Lung (tissue), 12 donors: ENCODE results near the gene CARNS1. TPM values are rescaled to one million over a fixed set of nuclear protein-coding genes. Genes with fewer than 3 reads are reported as not detected.

ENCODE experiments used
- ATAC-seq: fragments of 200-7000 bp; cut with Tn5 transposase; one replicate; pipeline ENCODE4 v1.9.1; 2020; ENCODE audit warnings: moderate number of reproducible peaks; ENCODE audit not compliant: insufficient read depth, low FRiP score
- DNase-seq, 3 donors: peaks; one replicate each; pipeline ENCODE4 v3.0.0-alpha.2; 2013 to 2017
- H3K27ac ChIP-seq, 2 donors: one replicate each; pipeline ENCODE4 v1.5.1; 2013; ENCODE audit warnings: mild to moderate bottlenecking in 2 of 2, moderate library complexity in 2 of 2, control low read depth in 1 of 2, inconsistent platforms in 1 of 2, low read depth in 1 of 2, low read length in 1 of 2
- H3K27me3 ChIP-seq, 3 donors: one replicate each; pipeline ENCODE4 v1.5.1; 2013; ENCODE audit warnings: low read length in 2 of 3; ENCODE audit not compliant: control insufficient read depth in 3 of 3, insufficient read depth in 3 of 3
- H3K36me3 ChIP-seq, 4 donors: one replicate each; pipeline ENCODE4 v1.5.1; 2013; ENCODE audit warnings: low read length in 4 of 4, mild to moderate bottlenecking in 1 of 4, moderate library complexity in 1 of 4; ENCODE audit not compliant: control insufficient read depth in 4 of 4, insufficient read depth in 4 of 4
- H3K4me1 ChIP-seq, 5 donors: one replicate each; pipeline ENCODE4 v1.5.1; 2013; ENCODE audit warnings: low read length in 5 of 5, mild to moderate bottlenecking in 2 of 5, moderate library complexity in 1 of 5; ENCODE audit not compliant: control insufficient read depth in 5 of 5, insufficient read depth in 5 of 5
- H3K4me3 ChIP-seq: one replicate; pipeline ENCODE4 v1.5.1; 2013; ENCODE audit warnings: mild to moderate bottlenecking, control low read depth, moderate library complexity
- H3K9ac ChIP-seq, 2 donors: one replicate each; pipeline ENCODE4 v1.5.1; 2013; ENCODE audit warnings: low read length in 2 of 2, control low read depth in 1 of 2; ENCODE audit not compliant: insufficient read depth in 1 of 2
- H3K9me3 ChIP-seq, 4 donors: one replicate each; pipeline ENCODE4 v1.5.1; 2013; ENCODE audit warnings: low read length in 3 of 4, mild to moderate bottlenecking in 1 of 4, moderate library complexity in 1 of 4; ENCODE audit not compliant: control insufficient read depth in 4 of 4, insufficient read depth in 3 of 4
- WGBS, 2 donors: extraction: QIAGEN DNeasy Blood & Tissue Kit; methylation state at CpG; one replicate each; pipeline ENCODE4 v1.1.7; 2013; 5-methylcytosine and 5-hydroxymethylcytosine counted together
- polyA plus RNA-seq, 2 donors: library from polyadenylated mRNA; stranded (reverse); fragments of 200-250 nt; gene quantifications; one replicate each; pipeline ENCODE4 v1.2.1, GENCODE V29; 2013
- total RNA-seq, 2 donors: library from RNA; depleted of rRNA in 1 of 2; stranded (reverse); fragments of >200 nt in 1 of 2; gene quantifications; one replicate each; pipeline ENCODE4 v1.2.1, GENCODE V29; 2014 to 2021
- TF ChIP-seq, protein P1 (sequence below): IDR thresholded peaks from 2 replicates; pipeline ENCODE4 v1.5.1; 2012; ENCODE audit warnings: mild to moderate bottlenecking; ENCODE audit errors: control extremely low read depth, extremely low read depth
- donor health status: control.
- donor health status: control.
- donor health status: Bipolar disorder and iron deficiency.
- donor health status: healthy.
- donor health status: DM: yes; HTN: yes; CAD: no.

The CARNS1 gene
- total and polyA plus RNA-seq, 4 donors = 0.15 to 1.7 (median 1.4) TPM

GRCh38 chr11:67371189-67371910, 44.1 kb upstream of the CARNS1 start:
- H3K27ac ChIP-seq = peak overlapping the region in 1 of 2 donors; percentile 76
- no peaks in the 10 kb centered on the region for H3K36me3 ChIP-seq
- peaks cover 0 to 6% (median 0%) of the 10 kb centered on the region in 3 donors for H3K27me3 ChIP-seq
- H3K9me3 ChIP-seq = no peaks in the 10 kb centered on the region
- no peak for ATAC-seq
- TF ChIP-seq, protein P1, sequence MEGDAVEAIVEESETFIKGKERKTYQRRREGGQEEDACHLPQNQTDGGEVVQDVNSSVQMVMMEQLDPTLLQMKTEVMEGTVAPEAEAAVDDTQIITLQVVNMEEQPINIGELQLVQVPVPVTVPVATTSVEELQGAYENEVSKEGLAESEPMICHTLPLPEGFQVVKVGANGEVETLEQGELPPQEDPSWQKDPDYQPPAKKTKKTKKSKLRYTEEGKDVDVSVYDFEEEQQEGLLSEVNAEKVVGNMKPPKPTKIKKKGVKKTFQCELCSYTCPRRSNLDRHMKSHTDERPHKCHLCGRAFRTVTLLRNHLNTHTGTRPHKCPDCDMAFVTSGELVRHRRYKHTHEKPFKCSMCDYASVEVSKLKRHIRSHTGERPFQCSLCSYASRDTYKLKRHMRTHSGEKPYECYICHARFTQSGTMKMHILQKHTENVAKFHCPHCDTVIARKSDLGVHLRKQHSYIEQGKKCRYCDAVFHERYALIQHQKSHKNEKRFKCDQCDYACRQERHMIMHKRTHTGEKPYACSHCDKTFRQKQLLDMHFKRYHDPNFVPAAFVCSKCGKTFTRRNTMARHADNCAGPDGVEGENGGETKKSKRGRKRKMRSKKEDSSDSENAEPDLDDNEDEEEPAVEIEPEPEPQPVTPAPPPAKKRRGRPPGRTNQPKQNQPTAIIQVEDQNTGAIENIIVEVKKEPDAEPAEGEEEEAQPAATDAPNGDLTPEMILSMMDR = peak; percentile 3
- H3K9ac ChIP-seq = peak overlapping the region in 1 of 2 donors; percentile 64
- H3K4me3 ChIP-seq = no peak overlapping the region
- WGBS, 2 donors = 29 to 33% methylated on average over 8 of the region's 8 CpGs
- DNase-seq = peak; percentile 59 to 68 (median 62)
- H3K4me1 ChIP-seq = peaks cover 14 to 74% (median 37%) of the 10 kb centered on the region in 5 donors

- Histone ChIP-seq H3K27ac (peak overlapping the region in 1 of 2 donors; percentile 76), H3K4me1 (peaks cover 9 to 68% (median 32%) of the 10 kb centered on the region in 5 donors), H3K36me3 (no peaks in the 10 kb centered on the region), H3K4me3 (peak overlapping the region; percentile 16), H3K9ac (no peak overlapping the region), H3K9me3 (no peaks in the 10 kb centered on the region), H3K27me3 (peaks cover 0 to 7% (median 0%) of the 10 kb centered on the region in 3 donors)
- TF ChIP-seq, protein P1 = no peak
- DNase-seq = no peak
- ATAC-seq = no peak
- WGBS, 2 donors = 12 to 17% methylated on average over 16 of the region's 16 CpGs
Measured at GRCh38 chr11:67371911-67372320, 43.6 kb upstream of the CARNS1 start.

GRCh38 chr11:67372321-67372992, 43.0 kb upstream of the CARNS1 start:
- 1 to 2% methylated on average over 17 to 78 of the region's 78 CpGs for WGBS, 2 donors
- peaks cover 0 to 7% (median 0%) of the 10 kb centered on the region in 3 donors for H3K27me3 ChIP-seq
- DNase-seq (peak; percentile 71 to 86 (median 82)), ATAC-seq (peak; percentile 4)
- TF ChIP-seq, protein P1 = no peak
- H3K4me3 ChIP-seq = peak overlapping the region; percentile 49
- H3K9me3 ChIP-seq = no peaks in the 10 kb centered on the region
- no peaks in the 10 kb centered on the region for H3K36me3 ChIP-seq
- H3K27ac ChIP-seq = peak overlapping the region; percentile 93 to 98
- peaks cover 5 to 62% (median 26%) of the 10 kb centered on the region in 5 donors for H3K4me1 ChIP-seq
- H3K9ac ChIP-seq = no peak overlapping the region
